PFSK-1 (cell line): Measurements from ENCODE around the gene TASL.

ENCODE experiments used
- POLR2AphosphoS5 ChIP-seq: IDR thresholded peaks from 2 replicates; pipeline ENCODE4 v1.6.1; 2012; ENCODE audit warnings: low read depth, mild to moderate bottlenecking, control low read depth, low read length, moderate library complexity
- REST ChIP-seq, 2 experiments: IDR thresholded peaks; 2 replicates each; pipeline versions ENCODE4 v1.6.1 to v1.8.0; 2011 to 2012; ENCODE audit warnings: low read depth in 2 of 2, low read length in 2 of 2, control low read depth in 1 of 2, inconsistent platforms in 1 of 2, mild to moderate bottlenecking in 1 of 2, moderate library complexity in 1 of 2; ENCODE audit not compliant: insufficient read depth in 1 of 2
- SIN3A ChIP-seq: IDR thresholded peaks from 2 replicates; pipeline ENCODE4 v1.6.1; 2012; ENCODE audit warnings: mild to moderate bottlenecking, low read length, moderate library complexity, borderline replicate concordance; ENCODE audit not compliant: insufficient read depth

GRCh38 chrX:30607155-30607554 is 29.6 kb upstream of the TASL start:
- TF ChIP-seq REST (IDR thresholded peaks at IDR 0.05; ENCODE audit: insufficient read depth in 1 of 2, low read depth in 2 of 2, low read length in 2 of 2) = no peak
- TF ChIP-seq POLR2AphosphoS5 = no peak
- TF ChIP-seq SIN3A = no peak
